Activated CD4-positive, CD25-positive, alpha-beta regulatory T cell treated with anti-CD3 and anti-CD28 coated beads, Interleukin-2, amount 50 U/mL, for 72 hours (primary cell): ENCODE data around the gene NOLC1.

ENCODE experiments used
- DNase-seq: peaks from one replicate; pipeline ENCODE4 v3.0.0; 2021

Gene NOLC1

GRCh38 chr10:102151774-102152544 is at the start of gene NOLC1:
Gene NOLC1 (plus strand): TSS chr10:102152389. CDS start chr10:102152411, 22 bp downstream.
- DNase-seq = peak; percentile 99

- DNase-seq = no peak
These were observed 49.8 kb upstream of the NOLC1 start for GRCh38 chr10:102102421-102102820.

- no peak for DNase-seq
These were observed 45.2 kb upstream of the NOLC1 start for GRCh38 chr10:102106998-102107397.

- DNase-seq = no peak
These were observed 42.7 kb upstream of the NOLC1 start for GRCh38 chr10:102109166-102110116.

GRCh38 chr10:102111276-102111675 is 40.9 kb upstream of the NOLC1 start:
- DNase-seq = no peak

- no peak for DNase-seq
These were observed 39.9 kb upstream of the NOLC1 start for GRCh38 chr10:102112210-102112817.

GRCh38 chr10:102113261-102113955 is 38.8 kb upstream of the NOLC1 start:
- DNase-seq = no peak

- no peak for DNase-seq
These were observed 38.0 kb upstream of the NOLC1 start for GRCh38 chr10:102113956-102114857.

GRCh38 chr10:102114861-102115618 is 37.1 kb upstream of the NOLC1 start:
- peak; percentile 77 for DNase-seq

GRCh38 chr10:102115775-102116174 is 36.4 kb upstream of the NOLC1 start:
- DNase-seq = no peak

- no peak for DNase-seq
These were observed 35.5 kb upstream of the NOLC1 start for GRCh38 chr10:102116656-102117055.

GRCh38 chr10:102117391-102118159 is 34.6 kb upstream of the NOLC1 start:
- peak; percentile 49 for DNase-seq

- no peak for DNase-seq
These were observed 33.3 kb upstream of the NOLC1 start for GRCh38 chr10:102118867-102119266.

GRCh38 chr10:102119417-102120141 is 32.6 kb upstream of the NOLC1 start:
- DNase-seq = peak; percentile 44

GRCh38 chr10:102120142-102120990 is 31.8 kb upstream of the NOLC1 start, which contains the start of gene LDB1:
Gene LDB1 (minus strand): TSS chr10:102120368. CDS start chr10:102120110, 258 bp downstream.
- peak; percentile 72 for DNase-seq

GRCh38 chr10:102120991-102121738 is 31.0 kb upstream of the NOLC1 start:
- DNase-seq = no peak

GRCh38 chr10:102121739-102122372 is 30.3 kb upstream of the NOLC1 start:
- DNase-seq = no peak
